Body of pancreas (tissue), 4 donors: ENCODE results near the gene CDK13.

ENCODE experiments used
- POLR2A ChIP-seq, 3 donors: fragments of 450-650 bp; IDR thresholded peaks; one replicate each; pipeline ENCODE4 v1.6.1; 2016; ENCODE audit warnings: antibody characterized with exemption in 3 of 3, mild to moderate bottlenecking in 2 of 3
- TF ChIP-seq, protein P1 (sequence below), 7 experiments: fragments of 450-650 bp in 4 of 7; fragments of 200-600 bp in 3 of 7; sonication (generic) in 3 of 7; IDR thresholded peaks; one replicate each; pipeline ENCODE4 v1.5.1; 2016 to 2019; ENCODE audit warnings: antibody characterized with exemption in 7 of 7

- TF ChIP-seq, protein P1, sequence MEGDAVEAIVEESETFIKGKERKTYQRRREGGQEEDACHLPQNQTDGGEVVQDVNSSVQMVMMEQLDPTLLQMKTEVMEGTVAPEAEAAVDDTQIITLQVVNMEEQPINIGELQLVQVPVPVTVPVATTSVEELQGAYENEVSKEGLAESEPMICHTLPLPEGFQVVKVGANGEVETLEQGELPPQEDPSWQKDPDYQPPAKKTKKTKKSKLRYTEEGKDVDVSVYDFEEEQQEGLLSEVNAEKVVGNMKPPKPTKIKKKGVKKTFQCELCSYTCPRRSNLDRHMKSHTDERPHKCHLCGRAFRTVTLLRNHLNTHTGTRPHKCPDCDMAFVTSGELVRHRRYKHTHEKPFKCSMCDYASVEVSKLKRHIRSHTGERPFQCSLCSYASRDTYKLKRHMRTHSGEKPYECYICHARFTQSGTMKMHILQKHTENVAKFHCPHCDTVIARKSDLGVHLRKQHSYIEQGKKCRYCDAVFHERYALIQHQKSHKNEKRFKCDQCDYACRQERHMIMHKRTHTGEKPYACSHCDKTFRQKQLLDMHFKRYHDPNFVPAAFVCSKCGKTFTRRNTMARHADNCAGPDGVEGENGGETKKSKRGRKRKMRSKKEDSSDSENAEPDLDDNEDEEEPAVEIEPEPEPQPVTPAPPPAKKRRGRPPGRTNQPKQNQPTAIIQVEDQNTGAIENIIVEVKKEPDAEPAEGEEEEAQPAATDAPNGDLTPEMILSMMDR (IDR thresholded peaks at IDR 0.05): no peak
- no peak for TF ChIP-seq POLR2A (IDR thresholded peaks at IDR 0.05)
These were observed 149.8 kb downstream of the CDK13 start for GRCh38 chr7:40099837-40100236.
